CD14-positive monocyte (primary cell): ENCODE measurements around the gene FOS. TPM values are rescaled to one million over a fixed set of nuclear protein-coding genes. Genes with fewer than 3 reads are reported as not detected.

ENCODE experiments used
- DNase-seq, 3 donors: peaks; one replicate each; pipeline ENCODE4 v3.0.0-alpha.2; 2011 to 2022
- H2AFZ ChIP-seq: 2 replicates; pipeline ENCODE4 v1.6.0; 2012; ENCODE audit warnings: mild to moderate bottlenecking, low read depth, low read length, inconsistent platforms; ENCODE audit not compliant: insufficient read depth, poor library complexity, severe bottlenecking
- H3K27ac ChIP-seq, 2 donors: 1 replicate in 1 of 2; 2 replicates in 1 of 2; pipeline ENCODE4 v1.5.1; 2012 to 2013; ENCODE audit warnings: low read length in 2 of 2, control low read depth in 1 of 2, inconsistent platforms in 1 of 2, low read depth in 1 of 2, mild to moderate bottlenecking in 1 of 2
- H3K27me3 ChIP-seq, 2 donors: one replicate each; pipeline versions ENCODE4 v1.6.0 to v1.6.1; 2011 to 2013; ENCODE audit warnings: low read length in 2 of 2; ENCODE audit not compliant: control insufficient read depth in 2 of 2, insufficient read depth in 2 of 2
- H3K36me3 ChIP-seq, 2 donors: replicated peaks in 1 of 2; 1 replicate in 1 of 2; 2 replicates in 1 of 2; pipeline versions ENCODE4 v1.5.1 to v1.6.1; 2012 to 2013; ENCODE audit warnings: low read length in 2 of 2, control low read depth in 1 of 2, inconsistent platforms in 1 of 2, mild to moderate bottlenecking in 1 of 2; ENCODE audit not compliant: insufficient read depth in 2 of 2, control insufficient read depth in 1 of 2
- H3K4me1 ChIP-seq, 2 donors: 1 replicate in 1 of 2; 2 replicates in 1 of 2; pipeline versions ENCODE4 v1.5.1 to v1.6.1; 2012 to 2013; ENCODE audit warnings: low read length in 2 of 2, control low read depth in 1 of 2, inconsistent platforms in 1 of 2, mild to moderate bottlenecking in 1 of 2, moderate library complexity in 1 of 2; ENCODE audit not compliant: insufficient read depth in 2 of 2, control insufficient read depth in 1 of 2
- H3K4me2 ChIP-seq: replicated peaks from 2 replicates; pipeline ENCODE3; 2012; ENCODE audit warnings: low read length, moderate library complexity, mild to moderate bottlenecking; ENCODE audit not compliant: poor library complexity, severe bottlenecking; ENCODE audit errors: extremely low read depth
- H3K4me3 ChIP-seq, 3 experiments: fragments of 200-600 bp in 1 of 3; sonication (generic) in 1 of 3; replicated peaks in 1 of 3; 1 replicate in 2 of 3; 2 replicates in 1 of 3; pipeline ENCODE4 v1.5.1; 2011 to 2013; ENCODE audit warnings: low read length in 3 of 3, mild to moderate bottlenecking in 3 of 3, control low read depth in 2 of 3, low read depth in 2 of 3, inconsistent platforms in 1 of 3, moderate library complexity in 1 of 3
- H3K79me2 ChIP-seq: 2 replicates; pipeline ENCODE4 v1.6.0; 2012; ENCODE audit warnings: mild to moderate bottlenecking, control low read depth, inconsistent platforms, low read length, moderate library complexity; ENCODE audit not compliant: insufficient read depth
- H3K9ac ChIP-seq: 2 replicates; pipeline ENCODE4 v1.6.0; 2017; ENCODE audit warnings: low read length, mild to moderate bottlenecking; ENCODE audit not compliant: insufficient read depth, poor library complexity, severe bottlenecking
- H3K9me3 ChIP-seq, 2 donors: replicated peaks in 1 of 2; 1 replicate in 1 of 2; 2 replicates in 1 of 2; pipeline versions ENCODE4 v1.5.1 to v1.6.1; 2012 to 2013; ENCODE audit warnings: low read length in 2 of 2, control low read depth in 1 of 2; ENCODE audit not compliant: control insufficient read depth in 1 of 2, insufficient read depth in 1 of 2
- H4K20me1 ChIP-seq: 2 replicates; pipeline ENCODE4 v1.6.0; 2012; ENCODE audit warnings: mild to moderate bottlenecking, low read length, control low read depth, moderate library complexity; ENCODE audit not compliant: insufficient read depth
- H3K27ac Mint-ChIP-seq, 7 donors: one replicate each; pipeline ENCODE4 v1.8.0; 2020; ENCODE audit warnings: mild to moderate bottlenecking in 7 of 7, mixed read lengths in 7 of 7, moderate library complexity in 6 of 7, inconsistent platforms in 2 of 7
- H3K27me3 Mint-ChIP-seq, 3 donors: one replicate each; pipeline ENCODE4 v1.8.0; 2021 to 2022; ENCODE audit warnings: low read depth in 3 of 3, mild to moderate bottlenecking in 3 of 3, mixed read lengths in 3 of 3, moderate library complexity in 3 of 3, inconsistent platforms in 1 of 3
- H3K36me3 Mint-ChIP-seq, 2 donors: one replicate each; pipeline ENCODE4 v1.8.0; 2020; ENCODE audit warnings: mixed read lengths in 2 of 2, inconsistent platforms in 1 of 2, mild to moderate bottlenecking in 1 of 2
- H3K4me1 Mint-ChIP-seq: one replicate; pipeline ENCODE4 v1.8.0; 2020; ENCODE audit warnings: mild to moderate bottlenecking, mixed read lengths
- H3K4me3 Mint-ChIP-seq, 2 donors: one replicate each; pipeline ENCODE4 v1.8.0; 2020; ENCODE audit warnings: mild to moderate bottlenecking in 2 of 2, mixed read lengths in 2 of 2, moderate library complexity in 1 of 2
- H3K9me3 Mint-ChIP-seq, 7 donors: one replicate each; pipeline ENCODE4 v1.8.0; 2020 to 2022; ENCODE audit warnings: mixed read lengths in 7 of 7, mild to moderate bottlenecking in 6 of 7, moderate library complexity in 6 of 7, inconsistent platforms in 2 of 7
- WGBS: methylation state at CpG from one replicate; pipeline ENCODE4 v1.1.5; 2013; ENCODE audit warnings: missing lambda C conversion rate; ENCODE audit not compliant: insufficient coverage; 5-methylcytosine and 5-hydroxymethylcytosine counted together
- intact Hi-C, 2 donors: fragments of 100-400 bp; cut with micrococcal nuclease; formaldehyde crosslinking; loops; one replicate each; pipeline versions ENCODE4 v1.15.0 to v1.15.1; 2023
- polyA plus RNA-seq, 3 donors: library from polyadenylated mRNA; depleted of rRNA in 1 of 3; unstranded in 2 of 3; stranded (reverse) in 1 of 3; fragments of 300-500 nt in 2 of 3; fragments of >200 nt in 1 of 3; fragmentation: Illumina TruSeq in 2 of 3; gene quantifications; 1 replicate in 2 of 3; 2 replicates in 1 of 3; pipeline ENCODE4 v1.2.3, GENCODE V29; 2012 to 2021
- TF ChIP-seq, protein P1 (sequence below): fragments of 200-600 bp; IDR thresholded peaks from one replicate; pipeline ENCODE4 v1.8.0; 2022; ENCODE audit warnings: antibody characterized with exemption, mild to moderate bottlenecking

FOS gene
- polyA plus RNA-seq, 3 donors, result 4,403 to 5,159 (median 4,841) TPM

DNA sequence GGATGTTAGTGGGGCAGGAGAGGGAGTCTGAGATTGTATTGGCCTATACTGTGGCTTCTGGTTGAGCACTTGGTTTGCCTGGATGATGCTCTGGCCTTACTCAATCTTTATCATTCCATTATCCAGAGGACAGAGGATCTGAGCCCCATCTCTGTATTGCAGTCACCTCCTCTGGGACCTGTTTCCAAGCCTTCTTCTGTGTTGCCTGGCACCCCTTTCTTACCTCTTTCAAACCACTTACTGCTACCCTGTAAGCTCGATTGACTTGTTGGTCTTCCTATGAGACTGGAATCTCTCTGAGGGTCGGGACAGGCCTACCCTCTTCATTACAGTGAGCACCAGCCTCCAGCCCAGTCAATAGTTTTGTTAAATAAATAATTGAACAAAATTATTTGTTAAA, 3.0 kb upstream of the FOS start:
- peaks cover 56 to 64% of the 10 kb centered on the region in 2 donors for H3K4me1 ChIP-seq
- no peaks in the 10 kb centered on the region for H3K9me3 ChIP-seq
- peaks cover 20% of the 10 kb centered on the region for H3K79me2 ChIP-seq
- H3K27ac ChIP-seq, result peak overlapping the region; percentile 92 to 98
- peaks cover 18 to 20% of the 10 kb centered on the region in 2 donors for H3K36me3 ChIP-seq
- peak overlapping the region; percentile 97 to 100 (median 99) for H3K27ac Mint-ChIP-seq
- peak overlapping the region; percentile 34 to 59 for H3K4me3 Mint-ChIP-seq
- no peak overlapping the region for H2AFZ ChIP-seq
- WGBS, result no CpG with 5 or more reads among the region's 2 CpGs
- peaks cover 26 to 31% of the 10 kb centered on the region in 2 donors for H3K36me3 Mint-ChIP-seq
- DNase-seq, result peak in 1 of 3 donors; percentile 26
- H3K4me3 ChIP-seq, result peak overlapping the region in 1 of 3 experiments; percentile 91
- peaks cover 28% of the 10 kb centered on the region for H4K20me1 ChIP-seq
- H3K27me3 ChIP-seq, result no peaks in the 10 kb centered on the region
- H3K27me3 Mint-ChIP-seq, result peaks cover 0 to 25% (median 8%) of the 10 kb centered on the region in 3 donors
- peak overlapping the region; percentile 25 for H3K4me2 ChIP-seq
- intact Hi-C loops, result loop anchor here (5.0 kb wide), 2 partner anchors 88 to 138 kb away; no protein-coding TSS in a partner anchor
- peaks cover 51% of the 10 kb centered on the region for H3K4me1 Mint-ChIP-seq
- H3K9ac ChIP-seq, result peak overlapping the region; percentile 99
- TF ChIP-seq, protein P1, sequence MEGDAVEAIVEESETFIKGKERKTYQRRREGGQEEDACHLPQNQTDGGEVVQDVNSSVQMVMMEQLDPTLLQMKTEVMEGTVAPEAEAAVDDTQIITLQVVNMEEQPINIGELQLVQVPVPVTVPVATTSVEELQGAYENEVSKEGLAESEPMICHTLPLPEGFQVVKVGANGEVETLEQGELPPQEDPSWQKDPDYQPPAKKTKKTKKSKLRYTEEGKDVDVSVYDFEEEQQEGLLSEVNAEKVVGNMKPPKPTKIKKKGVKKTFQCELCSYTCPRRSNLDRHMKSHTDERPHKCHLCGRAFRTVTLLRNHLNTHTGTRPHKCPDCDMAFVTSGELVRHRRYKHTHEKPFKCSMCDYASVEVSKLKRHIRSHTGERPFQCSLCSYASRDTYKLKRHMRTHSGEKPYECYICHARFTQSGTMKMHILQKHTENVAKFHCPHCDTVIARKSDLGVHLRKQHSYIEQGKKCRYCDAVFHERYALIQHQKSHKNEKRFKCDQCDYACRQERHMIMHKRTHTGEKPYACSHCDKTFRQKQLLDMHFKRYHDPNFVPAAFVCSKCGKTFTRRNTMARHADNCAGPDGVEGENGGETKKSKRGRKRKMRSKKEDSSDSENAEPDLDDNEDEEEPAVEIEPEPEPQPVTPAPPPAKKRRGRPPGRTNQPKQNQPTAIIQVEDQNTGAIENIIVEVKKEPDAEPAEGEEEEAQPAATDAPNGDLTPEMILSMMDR, result no peak
- H3K9me3 Mint-ChIP-seq, result peaks cover 10 to 19% (median 15%) of the 10 kb centered on the region in 7 donors

DNA sequence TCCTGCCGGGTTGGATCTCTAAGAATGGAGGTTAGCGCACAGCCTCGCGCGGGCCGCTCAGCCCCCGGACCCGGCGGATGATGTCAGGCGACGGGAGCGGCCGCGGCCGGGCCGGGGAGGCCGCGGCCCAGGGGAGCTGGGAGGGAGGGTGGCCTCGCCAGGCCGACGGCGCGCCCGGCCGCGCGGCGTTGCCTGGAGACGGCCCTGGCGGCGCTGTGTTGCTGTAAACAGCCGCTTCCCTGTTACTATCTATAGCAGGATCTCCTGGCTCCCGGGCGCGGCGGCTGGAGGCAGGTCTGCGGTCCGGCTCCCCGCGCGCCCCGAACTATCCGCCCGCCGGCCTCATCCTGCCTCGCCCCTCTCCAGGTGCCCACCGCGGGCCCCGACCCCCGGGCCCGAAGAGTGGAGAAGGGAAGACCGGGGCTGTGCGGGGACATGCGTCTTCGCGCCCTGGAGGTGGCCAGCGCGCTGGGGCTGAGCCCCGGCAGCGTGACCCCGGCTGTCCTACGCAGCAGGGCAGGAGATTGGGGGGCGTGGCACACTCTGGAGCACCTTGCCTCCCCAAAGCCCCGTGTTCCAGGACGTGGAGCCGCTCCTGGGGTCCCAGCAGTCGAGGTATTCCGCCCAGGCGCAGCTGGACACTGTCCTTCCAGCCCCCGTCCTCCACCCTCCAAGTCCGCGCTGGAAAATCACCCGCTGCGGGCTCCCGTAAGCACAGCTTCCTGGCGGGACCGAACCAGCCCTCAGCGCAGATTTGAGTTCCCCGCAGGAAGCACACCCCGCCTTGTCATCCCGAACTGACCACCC, 1.4 kb upstream of the FOS start:
- intact Hi-C loops, result loop anchor here (2.0 to 5.0 kb wide), 3 partner anchors 18 to 140 kb away; no protein-coding TSS in a partner anchor
- Histone ChIP-seq H4K20me1 (peaks cover 45% of the 10 kb centered on the region), H3K9me3 (no peaks in the 10 kb centered on the region), H3K4me2 (peak overlapping the region; percentile 84), H3K27me3 (no peaks in the 10 kb centered on the region), H2AFZ (no peak overlapping the region), H3K9ac (peak overlapping the region; percentile 99), H3K4me3 (peak overlapping the region; percentile 80 to 100 (median 91)), H3K36me3 (peaks cover 31 to 36% of the 10 kb centered on the region in 2 donors), H3K27ac (peak overlapping the region; percentile 92 to 98), H3K79me2 (peaks cover 36% of the 10 kb centered on the region), H3K4me1 (peaks cover 62 to 71% of the 10 kb centered on the region in 2 donors)
- TF ChIP-seq, protein P1, result no peak
- peaks cover 60% of the 10 kb centered on the region for H3K4me1 Mint-ChIP-seq
- peaks cover 15 to 31% (median 23%) of the 10 kb centered on the region in 7 donors for H3K9me3 Mint-ChIP-seq
- peaks cover 39 to 44% of the 10 kb centered on the region in 2 donors for H3K36me3 Mint-ChIP-seq
- peak overlapping the region; percentile 95 to 100 for H3K4me3 Mint-ChIP-seq
- under 1% methylated on average over 81 of the region's 81 CpGs for WGBS
- peak overlapping the region; percentile 98 to 100 (median 100) for H3K27ac Mint-ChIP-seq
- peak; percentile 89 to 93 (median 91) for DNase-seq
- peaks cover 0 to 35% (median 7%) of the 10 kb centered on the region in 3 donors for H3K27me3 Mint-ChIP-seq
